Ecto neural progenitor cell (in vitro differentiated cells): ENCODE measurements around the gene GPC6.

Source experiments
- DNase-seq: peaks from one replicate; pipeline ENCODE4 v3.0.0-alpha.2; 2018; ENCODE audit warnings: low spot score

The GPC6 gene

DNA sequence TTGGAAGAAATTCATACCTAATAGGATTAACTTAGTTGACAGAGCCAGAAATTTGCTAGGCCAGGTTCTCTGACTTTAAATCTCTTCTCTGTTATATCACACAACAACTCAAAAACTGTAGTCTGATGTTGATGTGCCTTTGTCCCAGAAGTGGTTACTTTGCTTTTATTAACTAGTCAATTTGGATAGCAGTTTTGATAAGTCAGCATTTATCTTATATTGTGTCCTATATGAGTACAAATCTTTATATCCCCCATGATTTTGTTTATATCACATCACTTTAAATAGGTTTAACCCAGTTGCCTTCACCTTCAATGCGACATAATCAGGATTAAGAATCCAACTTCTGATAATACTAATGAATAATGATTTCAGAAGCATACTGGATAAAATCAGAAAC is 459.3 kb downstream of the GPC6 start:
- DNase-seq: no peak

DNA sequence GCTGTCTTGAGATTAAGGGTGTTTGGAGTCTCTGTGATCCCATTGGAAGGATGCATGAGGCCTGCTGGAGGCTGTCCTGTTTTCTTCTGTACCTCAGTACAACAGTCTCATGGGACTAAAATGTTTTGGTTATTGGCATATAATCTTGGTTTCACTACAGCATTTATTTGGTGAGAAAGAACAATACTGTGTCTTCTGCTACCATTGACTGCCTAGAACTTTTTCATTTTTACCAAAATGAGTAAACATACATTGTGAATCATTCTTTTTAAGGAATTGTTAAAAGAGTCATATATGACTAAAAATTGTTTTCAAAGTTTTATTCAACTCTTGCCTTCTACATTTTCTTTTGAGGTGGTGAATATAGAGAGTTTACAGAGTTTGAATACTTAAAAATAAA is 459.8 kb downstream of the GPC6 start:
- DNase-seq: no peak

DNA sequence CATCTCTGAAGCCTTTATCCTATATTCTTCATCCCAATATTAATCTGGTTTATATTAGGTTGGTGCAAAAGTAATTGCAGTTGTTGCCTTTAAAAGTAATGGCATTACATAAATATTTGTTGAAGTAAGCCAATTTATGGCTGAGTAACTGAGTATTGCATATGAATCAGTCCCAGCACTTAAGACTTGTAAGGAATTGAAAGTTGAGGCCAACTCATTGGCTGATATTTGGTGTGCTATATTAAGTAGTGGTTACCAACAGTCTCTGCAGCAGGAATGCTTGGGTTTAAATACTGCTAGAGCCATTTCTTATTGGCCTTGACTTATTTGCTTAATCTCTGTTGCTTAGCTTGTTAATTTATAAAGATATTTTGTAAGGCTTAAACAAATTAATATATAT is 460.7 kb downstream of the GPC6 start:
- no peak for DNase-seq

GRCh38 chr13:93689333-93689732 is 462.7 kb downstream of the GPC6 start:
- no peak for DNase-seq

- no peak for DNase-seq
Observed at GRCh38 chr13:93690139-93690538, 463.5 kb downstream of the GPC6 start.

DNA sequence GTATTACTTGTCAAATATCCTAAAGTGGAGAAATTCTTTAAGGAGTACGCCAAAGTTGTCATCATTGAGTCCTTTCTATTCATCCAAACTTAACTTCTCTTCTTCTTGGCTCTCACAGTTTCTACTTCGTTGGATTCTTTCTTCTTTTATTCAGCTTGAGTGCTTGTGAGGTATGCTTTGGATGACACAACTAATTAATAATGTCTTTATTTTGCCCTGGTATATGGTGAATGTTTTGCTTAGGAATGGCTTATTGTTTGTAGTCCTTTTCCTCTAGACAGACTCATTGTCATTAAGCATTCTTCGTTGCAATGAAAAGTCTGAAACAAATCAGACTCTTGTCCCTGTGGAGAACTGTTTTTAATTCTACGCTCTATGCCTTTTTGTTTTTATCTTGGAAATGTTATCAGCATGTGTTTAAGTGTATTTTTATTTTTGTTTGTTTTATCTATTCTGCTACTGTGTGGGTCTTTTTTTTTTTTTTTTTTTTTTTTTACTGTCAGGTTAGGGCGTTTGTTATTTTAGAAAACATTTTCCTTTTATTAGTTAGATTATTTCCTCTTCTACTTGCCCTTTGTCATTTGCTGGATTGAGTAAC is 471.5 kb downstream of the GPC6 start:
- no peak for DNase-seq

DNA sequence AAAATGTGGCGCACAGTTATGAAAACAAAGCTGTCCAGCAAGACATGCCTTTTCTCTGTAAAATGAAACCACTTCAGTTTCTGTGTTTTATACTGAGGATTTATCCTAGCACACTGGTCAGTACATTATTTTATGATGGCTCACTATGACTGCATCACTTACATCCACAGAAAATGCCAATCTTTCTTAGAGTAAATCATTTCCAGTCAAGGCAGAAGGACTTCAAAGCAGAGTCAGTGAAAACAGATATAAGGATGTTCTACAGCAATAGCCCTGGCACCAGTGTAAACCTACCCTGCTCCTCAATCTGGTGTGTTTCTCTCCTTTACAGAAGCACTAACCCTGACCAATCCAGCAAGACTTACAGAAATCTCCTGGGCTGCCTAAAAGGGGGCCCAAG is 473.5 kb downstream of the GPC6 start:
- DNase-seq: no peak

- DNase-seq: no peak
Observed at GRCh38 chr13:93708308-93709075, 481.9 kb downstream of the GPC6 start.

GRCh38 chr13:93709506-93710244 is 483.1 kb downstream of the GPC6 start:
- DNase-seq: no peak

DNA sequence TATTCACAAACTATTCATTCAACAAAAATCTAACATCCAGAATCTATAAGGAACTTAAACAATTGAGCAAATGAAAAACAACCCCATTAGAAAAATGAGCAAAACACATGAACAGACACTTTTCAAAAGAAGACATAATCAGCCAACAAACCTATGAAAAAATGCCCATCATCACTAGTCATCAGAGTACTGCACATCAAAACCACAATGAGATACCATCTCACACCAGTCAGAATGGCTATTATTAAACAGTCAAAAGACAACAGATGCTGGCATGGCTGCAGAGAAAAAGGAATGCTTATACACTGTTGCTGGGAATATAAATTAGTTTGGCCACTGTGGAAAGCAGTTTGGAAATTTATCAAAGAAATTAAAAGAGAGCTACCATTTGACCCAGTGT is 487.6 kb downstream of the GPC6 start:
- no peak for DNase-seq

DNA sequence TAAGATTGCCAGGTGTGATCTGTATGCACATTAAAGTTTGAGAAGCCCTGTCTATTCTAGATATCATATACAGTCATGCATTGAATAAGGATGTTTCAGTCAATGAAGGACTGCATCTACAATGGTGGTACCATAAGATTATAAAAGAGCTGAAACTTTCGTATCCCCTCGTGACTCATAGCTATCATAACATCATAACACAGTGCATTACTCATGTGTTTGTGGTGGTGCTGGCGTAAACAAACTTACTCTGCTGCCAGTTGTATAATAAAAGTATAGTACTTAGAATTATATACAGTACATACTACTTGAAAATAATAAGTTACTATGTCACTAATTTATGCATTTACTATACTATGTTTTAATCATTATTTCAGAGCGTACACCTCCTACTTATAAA is 489.3 kb downstream of the GPC6 start:
- DNase-seq: no peak

DNA sequence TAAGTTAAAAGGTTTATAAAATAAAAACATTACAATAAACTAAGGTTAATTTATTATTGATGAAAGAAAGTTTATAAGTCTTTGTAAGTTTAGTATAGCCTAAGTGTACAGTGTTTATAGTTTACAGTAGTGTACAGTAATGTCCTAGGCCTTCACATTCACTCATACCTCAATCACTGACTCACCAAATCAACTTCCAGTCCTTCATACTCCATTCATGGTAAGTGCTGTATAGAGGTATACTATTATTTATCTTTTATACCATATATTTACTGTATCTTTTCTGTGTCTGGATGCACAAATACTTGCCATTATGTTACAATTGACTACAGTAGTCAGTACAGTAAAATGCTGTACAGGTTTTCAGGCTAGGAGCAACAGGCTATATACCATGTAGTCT is 490.0 kb downstream of the GPC6 start:
- DNase-seq: no peak

DNA sequence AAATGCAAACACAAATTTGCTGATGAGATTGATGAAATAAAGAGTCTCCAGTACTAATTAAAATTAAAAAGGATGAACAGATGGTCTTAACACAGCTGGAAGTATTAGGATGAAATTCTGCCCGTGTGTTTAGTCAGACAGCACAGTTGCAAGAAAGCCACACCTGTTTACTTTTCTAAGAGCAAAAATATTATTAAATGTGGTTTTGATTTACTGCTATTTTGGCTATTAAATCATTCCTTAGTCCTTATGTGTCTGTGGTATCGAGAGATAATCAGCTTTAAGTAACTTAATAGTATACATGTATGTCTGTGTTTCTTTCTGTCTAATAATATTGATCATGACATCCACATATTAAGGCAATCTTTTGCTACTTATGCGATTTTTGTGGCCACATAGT is 494.9 kb downstream of the GPC6 start:
- DNase-seq: no peak

GRCh38 chr13:93723316-93723715 is 496.7 kb downstream of the GPC6 start:
- DNase-seq: no peak

DNA sequence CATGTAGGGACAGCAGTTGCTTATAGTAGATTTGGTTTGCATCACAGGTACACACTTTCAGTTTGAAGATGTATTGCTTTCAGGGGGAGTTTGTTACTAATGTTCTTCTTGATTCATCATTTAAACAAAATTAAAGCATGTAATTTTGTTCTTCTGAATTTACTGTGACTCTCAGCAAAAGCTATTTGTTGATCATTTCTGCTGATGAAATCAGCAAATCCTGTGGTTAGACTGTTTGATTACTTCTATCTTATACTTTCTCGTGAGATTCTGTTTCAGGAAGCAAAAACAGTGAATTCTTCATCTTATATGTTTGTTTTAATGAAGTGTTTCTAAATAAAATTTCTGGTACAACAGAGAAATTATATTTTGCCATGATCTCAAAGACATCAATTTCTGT is 497.6 kb downstream of the GPC6 start:
- no peak for DNase-seq

DNA sequence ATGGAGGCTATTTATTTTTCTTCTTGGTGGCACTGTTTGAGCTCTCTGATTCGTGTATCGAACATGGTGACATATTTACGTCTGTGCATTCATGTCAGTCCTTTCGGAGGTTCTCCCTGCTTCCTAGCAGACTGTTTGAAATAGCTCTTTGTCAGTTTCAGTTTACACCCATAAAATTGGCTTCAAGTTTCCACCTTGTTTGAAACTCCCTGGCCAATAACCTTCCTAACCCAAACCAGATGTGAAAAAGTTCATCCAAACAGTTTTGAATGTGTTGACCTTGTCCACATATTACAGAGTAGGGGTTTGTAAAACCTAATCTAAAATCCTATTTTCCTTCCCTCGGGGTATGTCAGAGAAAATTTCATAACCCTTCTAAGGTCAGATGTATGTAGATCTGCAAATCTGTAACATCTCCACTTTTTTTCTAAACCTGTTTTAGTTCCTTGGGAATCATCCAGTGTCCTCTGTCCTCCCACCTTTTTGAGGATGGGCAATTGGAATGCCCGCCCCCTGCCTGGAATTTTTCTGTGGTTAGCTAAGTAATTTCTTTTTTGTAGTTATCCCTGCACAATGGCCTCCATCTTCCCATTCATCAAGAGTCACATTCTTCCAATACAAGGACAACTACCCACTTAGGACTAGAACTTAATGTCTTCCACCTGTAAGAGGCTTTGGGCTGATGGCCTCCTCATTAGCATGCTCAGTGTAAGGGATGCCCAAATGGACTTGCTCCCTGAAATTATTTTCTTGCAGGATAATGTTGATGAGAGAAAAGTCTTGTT is 499.8 kb downstream of the GPC6 start:
- no peak for DNase-seq

- DNase-seq: no peak
Observed at GRCh38 chr13:93727211-93728141, 500.9 kb downstream of the GPC6 start.

DNA sequence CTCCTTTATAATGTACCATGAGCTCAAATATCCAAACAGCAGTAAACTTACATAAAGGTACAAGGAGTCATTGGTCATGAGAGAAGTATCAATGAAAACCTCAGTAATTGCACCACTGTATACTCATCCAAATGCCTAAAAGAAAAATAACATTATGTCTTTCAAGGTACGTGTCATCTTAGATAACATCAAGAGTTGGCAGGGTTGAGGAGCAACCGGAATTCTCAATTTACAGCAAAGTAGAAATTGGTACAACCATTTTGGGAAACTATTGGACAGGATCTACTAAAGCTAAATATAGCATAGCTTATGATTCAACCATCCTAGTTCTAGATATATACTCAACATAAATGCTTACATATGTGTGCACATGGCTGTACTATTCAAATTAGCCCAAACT is 502.8 kb downstream of the GPC6 start:
- DNase-seq: no peak

- no peak for DNase-seq
Observed at GRCh38 chr13:93730780-93731179, 504.2 kb downstream of the GPC6 start.

DNA sequence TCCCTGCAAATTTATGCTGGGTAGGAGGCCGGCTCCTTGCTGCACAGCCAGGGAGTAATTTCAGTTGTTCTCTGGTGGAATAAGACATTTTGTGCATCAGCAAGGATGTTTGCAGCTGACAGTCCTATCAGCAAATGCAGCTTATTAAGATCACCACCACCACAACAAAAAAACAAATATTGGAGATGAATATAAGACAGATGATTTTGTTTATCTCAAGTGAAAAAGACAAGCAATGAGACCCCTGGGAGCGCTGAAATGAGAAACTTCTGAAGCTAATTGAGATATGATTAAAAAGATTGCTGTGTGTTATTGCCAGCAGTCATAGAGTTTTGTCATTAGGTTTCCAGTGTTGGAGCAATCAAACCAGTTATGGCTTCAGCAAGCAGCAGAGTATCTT is 505.6 kb downstream of the GPC6 start:
- DNase-seq: no peak

GRCh38 chr13:93736081-93736480 is 509.5 kb downstream of the GPC6 start:
- no peak for DNase-seq
